Measurements from ENCODE around the gene ANAPC2. TPM values are rescaled to one million over a fixed set of nuclear protein-coding genes. Genes with fewer than 3 reads are reported as not detected.

ANAPC2 gene
- total and polyA plus RNA-seq, 10 donors = 27.8 to 93.0 (median 55.3) TPM

- H3K27ac ChIP-seq = no peak overlapping the region
- no peak for DNase-seq
- peaks cover 0 to 85% (median 67%) of the 10 kb centered on the region in 6 donors for H3K36me3 ChIP-seq
- 92 to 97% (median 95%) methylated on average over 21 to 27 of the region's 27 CpGs for WGBS, 5 donors
- TF ChIP-seq, protein P1, sequence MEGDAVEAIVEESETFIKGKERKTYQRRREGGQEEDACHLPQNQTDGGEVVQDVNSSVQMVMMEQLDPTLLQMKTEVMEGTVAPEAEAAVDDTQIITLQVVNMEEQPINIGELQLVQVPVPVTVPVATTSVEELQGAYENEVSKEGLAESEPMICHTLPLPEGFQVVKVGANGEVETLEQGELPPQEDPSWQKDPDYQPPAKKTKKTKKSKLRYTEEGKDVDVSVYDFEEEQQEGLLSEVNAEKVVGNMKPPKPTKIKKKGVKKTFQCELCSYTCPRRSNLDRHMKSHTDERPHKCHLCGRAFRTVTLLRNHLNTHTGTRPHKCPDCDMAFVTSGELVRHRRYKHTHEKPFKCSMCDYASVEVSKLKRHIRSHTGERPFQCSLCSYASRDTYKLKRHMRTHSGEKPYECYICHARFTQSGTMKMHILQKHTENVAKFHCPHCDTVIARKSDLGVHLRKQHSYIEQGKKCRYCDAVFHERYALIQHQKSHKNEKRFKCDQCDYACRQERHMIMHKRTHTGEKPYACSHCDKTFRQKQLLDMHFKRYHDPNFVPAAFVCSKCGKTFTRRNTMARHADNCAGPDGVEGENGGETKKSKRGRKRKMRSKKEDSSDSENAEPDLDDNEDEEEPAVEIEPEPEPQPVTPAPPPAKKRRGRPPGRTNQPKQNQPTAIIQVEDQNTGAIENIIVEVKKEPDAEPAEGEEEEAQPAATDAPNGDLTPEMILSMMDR (IDR thresholded peaks at IDR 0.05 in 8 of 11, conservative IDR thresholded peaks at IDR 0.05 in 3 of 11) = no peak
- no peak for TF ChIP-seq POLR2A (IDR thresholded peaks at IDR 0.05)
- TF ChIP-seq POLR2AphosphoS5 (IDR thresholded peaks at IDR 0.05) = no peak
- no peak overlapping the region for H3K4me3 ChIP-seq
- no peaks in the 10 kb centered on the region for H3K9me3 ChIP-seq
- H3K4me1 ChIP-seq = peaks cover 16 to 42% (median 31%) of the 10 kb centered on the region in 6 donors
- intact Hi-C loops (cut with DNase I; ENCODE audit: low total_unique reads) = no loop called here
- H3K27me3 ChIP-seq (replicated peaks in 1 of 7) = no peaks in the 10 kb centered on the region
These were observed 4.3 kb downstream of the ANAPC2 start for GRCh38 chr9:137183980-137184595.

DNA sequence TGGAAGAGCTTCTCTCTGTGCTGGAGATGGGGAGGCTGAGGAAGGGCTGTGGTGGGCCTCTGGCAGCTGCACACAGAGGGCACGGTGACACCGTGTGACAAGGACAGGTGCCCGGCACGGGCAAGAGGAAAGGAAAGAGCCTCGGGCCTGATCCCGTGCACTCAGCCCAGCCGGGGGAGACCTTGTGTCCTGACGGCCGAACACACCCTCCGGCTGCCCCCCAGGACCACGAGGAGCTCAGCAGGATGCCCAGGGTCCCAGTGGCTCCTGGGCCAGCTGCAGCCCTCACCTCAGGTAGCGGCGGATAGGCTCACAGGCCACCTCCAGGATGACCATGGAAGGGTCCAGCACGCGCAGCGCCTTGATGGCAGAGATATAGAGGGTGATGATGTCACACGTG, 5.5 kb downstream of the ANAPC2 start:
- intact Hi-C loops (cut with DNase I; ENCODE audit: low total_unique reads) = no loop called here
- no peak for DNase-seq
- H3K27ac ChIP-seq = no peak overlapping the region
- H3K27me3 ChIP-seq (replicated peaks in 1 of 7) = no peaks in the 10 kb centered on the region
- no peaks in the 10 kb centered on the region for H3K9me3 ChIP-seq
- WGBS, 5 donors = 91 to 96% (median 94%) methylated on average over 11 to 17 of the region's 17 CpGs
- H3K4me3 ChIP-seq = no peak overlapping the region
- H3K36me3 ChIP-seq = peaks cover 0 to 97% (median 77%) of the 10 kb centered on the region in 6 donors
- TF ChIP-seq POLR2A (IDR thresholded peaks at IDR 0.05) (no peak), POLR2AphosphoS5 (IDR thresholded peaks at IDR 0.05) (no peak)
- TF ChIP-seq, protein P1 (IDR thresholded peaks at IDR 0.05 in 8 of 11, conservative IDR thresholded peaks at IDR 0.05 in 3 of 11) = no peak
- H3K4me1 ChIP-seq = peaks cover 16 to 41% (median 28%) of the 10 kb centered on the region in 6 donors

- DNase-seq = no peak
- intact Hi-C loops (cut with DNase I; ENCODE audit: low total_unique reads) = no loop called here
These were observed 6.7 kb downstream of the ANAPC2 start for GRCh38 chr9:137181680-137182079.

GRCh38 chr9:137180491-137180890, 7.9 kb downstream of the ANAPC2 start:
- Histone ChIP-seq H3K27me3 (replicated peaks in 1 of 7) (peaks cover 0 to 2% (median 0%) of the 10 kb centered on the region in 7 donors), H3K4me1 (peaks cover 0 to 19% (median 4%) of the 10 kb centered on the region in 6 donors), H3K4me3 (no peak overlapping the region), H3K9me3 (no peaks in the 10 kb centered on the region), H3K27ac (no peak overlapping the region), H3K36me3 (peaks cover 0 to 86% (median 72%) of the 10 kb centered on the region in 6 donors)
- no peak for TF ChIP-seq POLR2AphosphoS5 (IDR thresholded peaks at IDR 0.05)
- no peak for TF ChIP-seq POLR2A (IDR thresholded peaks at IDR 0.05)
- TF ChIP-seq, protein P1 (IDR thresholded peaks at IDR 0.05 in 8 of 11, conservative IDR thresholded peaks at IDR 0.05 in 3 of 11) = no peak
- no peak for DNase-seq
- WGBS, 5 donors = 92 to 98% (median 94%) methylated on average over 10 to 20 of the region's 20 CpGs
- intact Hi-C loops (cut with DNase I; ENCODE audit: low total_unique reads) = no loop called here

More at GRCh38 chr9:137181680-137182079, 6.7 kb downstream of the ANAPC2 start:
- TF ChIP-seq, protein P1 (IDR thresholded peaks at IDR 0.05 in 8 of 11, conservative IDR thresholded peaks at IDR 0.05 in 3 of 11) = no peak
- TF ChIP-seq POLR2A (IDR thresholded peaks at IDR 0.05) = no peak
- WGBS, 5 donors = 93 to 98% (median 97%) methylated on average over 19 to 22 of the region's 22 CpGs
- Histone ChIP-seq H3K27ac (no peak overlapping the region), H3K36me3 (peaks cover 0 to 98% (median 80%) of the 10 kb centered on the region in 6 donors), H3K4me1 (peaks cover 4 to 30% (median 16%) of the 10 kb centered on the region in 6 donors), H3K9me3 (no peaks in the 10 kb centered on the region), H3K27me3 (replicated peaks in 1 of 7) (no peaks in the 10 kb centered on the region), H3K4me3 (no peak overlapping the region)

Measured in spleen (tissue), 11 donors.